Measurements from ENCODE around the gene MLANA.
A peak's percentile ranks its signal among the peaks of the same experiment; 100 is the strongest.
"Not testable (repeated sequence)": the region's sequence is repeated elsewhere in the genome, so short reads cannot be mapped to it uniquely, and the experiment has no call there.

Gene MLANA

DNA sequence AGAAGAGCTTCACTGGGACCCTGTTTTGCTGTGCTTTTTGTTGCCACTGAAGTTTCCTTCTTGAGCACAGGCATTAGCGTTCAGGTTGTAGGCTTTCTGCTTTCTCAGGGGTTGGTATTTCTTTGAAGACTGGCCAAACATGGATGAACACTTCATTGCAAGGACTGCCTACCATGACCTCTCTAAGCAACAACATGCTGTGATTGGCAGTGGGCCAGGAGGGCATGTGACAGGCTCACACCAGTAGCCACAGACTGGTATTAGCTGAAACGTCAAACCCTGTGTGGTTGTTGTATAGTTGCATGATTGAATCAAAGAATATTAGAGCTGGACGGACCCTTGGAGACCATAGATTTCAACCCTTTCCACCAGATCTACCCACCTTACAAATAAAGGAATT is 20.0 kb upstream of the MLANA start:
- DNase-seq, result no peak

GRCh38 chr9:5871785-5872184 is 18.9 kb upstream of the MLANA start:
- no peak for DNase-seq

DNA sequence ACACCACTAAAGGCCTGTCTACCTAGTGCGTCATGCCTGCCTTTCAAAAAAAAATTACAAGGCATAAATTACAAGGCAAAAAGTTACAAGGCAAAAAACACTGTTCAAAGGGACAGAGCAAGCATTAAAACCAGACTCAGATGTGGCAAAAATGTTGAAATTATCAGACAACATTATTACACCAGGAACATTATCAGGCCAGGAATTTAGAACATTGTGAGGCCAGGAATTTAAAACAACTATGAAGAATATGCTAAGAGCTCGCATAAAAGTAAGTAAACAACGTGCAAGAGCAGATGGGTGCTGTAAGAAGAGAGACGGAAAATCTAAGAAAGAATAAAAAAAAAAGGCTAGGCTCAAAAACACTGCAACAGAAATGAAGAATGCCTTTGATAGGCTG is 18.2 kb upstream of the MLANA start:
- no peak for DNase-seq

DNA sequence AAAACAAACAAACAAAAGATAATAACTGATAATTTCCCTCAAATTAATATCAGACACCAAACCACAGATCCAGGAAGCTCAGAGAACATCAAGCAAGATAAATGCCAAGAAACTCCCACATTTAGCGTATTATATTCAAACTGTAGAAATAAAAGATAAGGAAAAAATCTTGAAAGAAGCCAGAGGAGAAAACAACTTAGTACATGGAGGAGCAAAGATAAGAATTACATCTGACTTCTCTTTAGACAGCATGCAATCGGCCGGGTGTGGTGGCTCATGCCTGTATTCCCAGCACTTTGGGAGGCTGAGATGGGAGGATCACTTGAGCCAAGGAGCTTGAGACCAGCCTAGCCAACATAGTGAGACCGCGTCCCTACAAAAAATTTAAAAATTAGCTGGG is 17.2 kb upstream of the MLANA start:
- no peak for DNase-seq

DNA sequence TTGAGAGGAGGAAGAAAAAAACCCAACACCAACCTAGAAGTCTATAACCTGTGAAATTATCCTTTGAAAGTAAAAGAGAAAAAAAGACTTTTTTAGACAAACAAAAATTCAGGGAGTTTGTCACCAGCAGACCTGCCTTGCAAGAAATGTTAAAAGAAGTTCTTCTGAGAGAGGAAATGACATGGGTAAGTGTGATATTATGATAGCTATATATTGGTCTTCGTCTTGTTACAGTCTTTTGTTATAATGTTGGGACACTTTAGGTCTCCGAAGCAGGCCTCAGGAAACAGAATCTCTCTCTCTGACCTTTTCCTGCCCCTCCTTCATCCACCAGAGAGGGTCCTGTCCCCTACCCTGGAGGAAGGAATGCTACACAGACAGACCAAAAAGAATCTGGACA is 16.6 kb upstream of the MLANA start:
- DNase-seq, result no peak

- DNase-seq, result no peak
These were observed 14.7 kb upstream of the MLANA start for GRCh38 chr9:5876026-5876425.

GRCh38 chr9:5876711-5877110 is 14.0 kb upstream of the MLANA start:
- DNase-seq, result no peak

- no peak for DNase-seq
These were observed 11.1 kb upstream of the MLANA start for GRCh38 chr9:5879419-5880181.

GRCh38 chr9:5882244-5883012 is 8.3 kb upstream of the MLANA start:
- DNase-seq, result not testable (repeated sequence)

- no peak for DNase-seq
These were observed 6.5 kb upstream of the MLANA start for GRCh38 chr9:5884191-5884590.

DNA sequence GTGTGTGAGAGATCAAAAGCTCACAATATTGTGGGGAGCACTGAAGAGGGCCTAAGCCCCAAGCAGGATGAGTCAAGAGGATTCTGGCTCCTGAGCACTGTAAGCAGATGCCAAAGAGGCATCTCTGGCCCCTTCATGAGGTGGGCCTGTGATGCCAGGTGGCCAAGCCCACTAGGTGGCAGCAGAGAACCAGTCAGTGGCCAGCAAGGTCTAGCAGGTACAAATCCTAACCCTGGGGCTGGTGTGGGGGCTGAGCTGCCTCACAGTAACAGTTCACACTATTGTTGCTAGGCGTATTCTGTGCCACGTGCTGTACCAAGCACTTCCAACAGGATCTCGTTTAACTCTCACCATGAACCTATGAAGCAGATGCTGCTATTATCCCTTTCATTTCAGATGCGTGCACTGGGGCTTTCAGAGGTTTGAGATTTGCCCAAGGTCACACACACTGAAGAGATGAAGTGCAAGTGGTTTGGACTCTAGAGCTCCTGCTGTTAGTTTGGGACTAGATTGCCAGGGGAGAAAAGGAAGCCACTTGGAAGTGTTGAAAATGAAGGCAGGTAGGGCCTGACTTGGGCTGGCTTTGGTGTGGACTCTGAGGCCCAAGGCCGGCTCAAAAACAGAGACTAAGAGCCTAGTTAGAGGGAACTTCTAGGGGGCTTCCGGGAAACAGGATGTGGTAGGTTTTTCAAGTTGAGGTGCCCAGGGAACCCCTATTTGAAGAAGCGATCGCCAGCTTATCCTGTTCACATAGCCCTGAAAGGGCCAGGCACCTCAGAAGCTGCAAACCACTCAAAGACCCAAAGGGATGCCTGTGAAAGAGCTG is 4.4 kb upstream of the MLANA start:
- peak; percentile 78 for DNase-seq

DNA sequence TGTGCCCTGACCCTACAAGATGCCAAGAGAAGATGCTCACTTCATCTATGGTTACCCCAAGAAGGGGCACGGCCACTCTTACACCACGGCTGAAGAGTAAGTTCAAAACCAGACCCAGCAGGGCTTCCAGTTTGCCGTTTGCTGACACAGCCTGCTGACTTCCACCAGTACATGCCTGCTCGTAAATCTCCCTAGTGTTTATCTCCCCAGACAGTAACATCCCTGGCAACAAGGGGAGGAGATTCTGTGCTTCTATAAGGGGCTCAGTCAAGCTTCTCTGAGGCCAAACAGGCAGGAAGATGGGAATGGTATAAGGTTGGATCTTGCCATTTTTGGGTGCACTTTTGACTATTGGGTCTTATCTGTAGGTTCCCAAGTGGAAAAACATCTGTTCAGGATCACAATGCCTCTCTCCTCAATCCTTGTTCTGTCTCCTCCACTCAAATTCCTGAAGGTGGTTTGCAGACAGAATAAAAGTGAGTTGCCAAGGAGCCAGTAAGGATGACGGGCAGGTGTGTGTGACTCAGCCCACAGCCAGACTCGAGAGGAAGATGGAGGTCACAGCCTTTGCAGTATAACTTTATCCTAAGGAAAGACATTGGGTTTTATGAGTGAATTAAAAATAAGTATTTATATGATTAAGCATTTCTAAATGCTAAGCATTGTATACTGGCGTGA is 1.9 kb downstream of the MLANA start:
- no peak for DNase-seq

DNA sequence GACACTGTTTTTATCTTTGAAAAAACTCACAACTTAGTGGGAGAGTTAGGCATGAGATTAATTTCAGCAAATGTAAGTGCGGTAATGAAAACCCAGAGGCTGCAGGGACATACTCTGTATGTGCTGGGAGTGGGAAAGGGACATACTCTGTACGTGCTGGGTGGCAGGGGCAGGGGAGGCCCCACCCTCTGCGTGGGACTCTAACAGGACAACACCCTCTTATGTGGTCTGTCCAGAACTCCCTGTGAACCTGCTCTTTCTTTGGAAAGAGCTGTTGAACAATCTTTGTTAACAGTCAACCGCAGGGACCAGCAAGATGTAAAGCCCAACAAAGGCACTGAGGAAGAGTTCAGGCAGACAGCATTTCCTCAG is 2.4 kb downstream of the MLANA start:
- DNase-seq, result no peak

DNA sequence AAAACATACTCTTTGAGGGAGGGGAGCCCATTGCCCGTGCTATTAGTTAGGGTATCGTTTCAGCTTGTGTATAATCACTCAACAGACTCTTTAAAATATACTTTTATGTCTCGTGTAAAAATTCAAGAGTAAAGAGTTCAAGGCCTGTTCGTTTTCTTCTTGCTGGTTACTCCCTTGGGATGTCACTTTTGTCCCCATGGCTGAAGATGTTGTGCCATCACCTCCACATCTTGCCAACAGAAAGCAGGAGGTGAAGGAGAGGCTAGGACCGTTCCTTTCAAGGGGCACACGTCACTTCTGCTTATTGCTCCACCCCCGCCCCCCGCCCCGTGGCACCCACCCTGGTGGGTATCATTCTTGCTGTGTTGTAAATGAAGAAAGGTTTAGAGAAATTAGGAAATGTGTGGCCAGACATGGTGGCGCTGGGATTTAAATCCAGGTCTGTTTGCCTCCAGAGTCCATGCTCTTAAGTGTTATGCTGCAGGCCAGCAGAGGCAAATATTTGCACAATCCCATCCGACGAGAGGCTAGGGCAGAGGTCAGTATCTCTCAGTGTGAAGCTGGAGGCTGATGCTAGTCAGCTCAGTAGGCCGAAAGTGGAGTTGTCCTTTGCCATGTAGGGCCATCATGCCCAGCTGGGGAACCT is 3.0 kb downstream of the MLANA start:
- DNase-seq, result no peak

DNA sequence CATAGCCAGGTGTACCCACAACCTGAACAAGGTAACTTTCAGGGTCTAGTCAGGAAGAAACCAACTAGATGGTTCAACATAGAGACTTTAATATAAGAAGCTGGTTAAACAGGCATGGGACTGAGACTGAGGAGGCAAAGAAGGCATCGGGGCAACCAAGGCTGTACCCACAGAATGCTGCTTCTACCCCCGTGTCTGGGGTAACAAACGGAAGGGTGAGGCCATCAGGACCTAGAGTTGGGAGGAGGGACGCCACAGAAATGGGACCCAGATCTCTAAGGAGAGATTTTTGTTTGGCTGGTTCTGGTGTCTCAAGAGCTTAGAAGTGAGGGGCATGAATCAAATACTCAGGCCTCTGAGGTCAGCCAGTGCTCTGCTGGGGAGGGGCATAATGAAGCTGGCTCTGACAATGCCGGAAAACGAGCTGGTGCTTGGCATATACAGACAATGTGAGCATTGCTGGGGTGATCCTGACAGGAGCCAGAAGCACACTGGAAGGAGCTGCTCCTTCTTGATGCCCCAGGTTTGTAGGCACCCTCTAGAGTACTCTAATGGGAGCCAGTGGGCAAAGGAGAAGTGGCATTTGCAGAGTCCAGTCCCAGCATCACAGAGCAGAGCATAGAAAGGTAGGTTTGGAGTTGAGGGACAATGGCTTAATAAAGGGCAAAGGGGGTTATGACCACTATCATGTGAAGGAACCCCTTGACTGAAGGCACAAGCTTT is 3.7 kb downstream of the MLANA start:
- DNase-seq, result no peak

DNA sequence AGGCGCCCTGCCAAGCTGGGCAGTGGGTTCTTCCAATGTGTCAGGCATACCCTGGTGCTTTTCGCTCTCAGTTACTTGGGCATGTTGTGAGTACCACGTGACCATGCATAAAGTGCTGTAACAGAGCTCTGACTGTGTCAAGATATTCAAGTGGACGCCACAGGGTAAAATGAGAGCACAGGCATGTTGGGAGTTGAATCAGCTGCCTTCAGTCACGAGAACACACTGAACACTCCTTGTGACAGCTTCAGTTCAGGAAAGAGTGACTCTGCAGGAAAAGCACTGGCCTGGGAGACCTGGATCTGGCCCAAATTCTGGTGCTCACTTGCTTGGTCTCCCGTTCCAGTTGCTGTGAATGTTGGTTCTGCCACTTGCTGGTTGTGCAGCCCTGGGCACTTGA is 5.1 kb downstream of the MLANA start:
- no peak for DNase-seq

GRCh38 chr9:5896863-5897262 is 6.2 kb downstream of the MLANA start:
- DNase-seq, result no peak

DNA sequence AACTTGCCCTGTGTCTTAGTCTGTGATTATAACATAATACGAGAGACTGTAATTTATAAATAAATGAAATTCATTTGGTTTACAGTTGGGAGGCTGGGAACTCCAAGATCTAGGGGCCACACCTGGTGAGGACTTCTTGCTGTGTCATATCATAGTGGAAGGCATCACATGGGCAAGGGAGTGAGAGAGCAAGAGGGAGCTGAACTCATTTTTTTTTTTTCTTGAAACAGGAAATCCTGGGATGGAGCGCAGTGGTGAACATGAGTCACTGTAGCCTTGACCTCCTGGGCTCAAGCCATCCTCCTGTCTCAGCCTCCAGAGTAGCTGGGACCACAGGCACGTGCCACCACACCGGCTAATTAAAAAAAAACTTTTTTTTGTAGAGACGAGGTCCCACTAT is 7.2 kb downstream of the MLANA start:
- DNase-seq, result no peak

DNA sequence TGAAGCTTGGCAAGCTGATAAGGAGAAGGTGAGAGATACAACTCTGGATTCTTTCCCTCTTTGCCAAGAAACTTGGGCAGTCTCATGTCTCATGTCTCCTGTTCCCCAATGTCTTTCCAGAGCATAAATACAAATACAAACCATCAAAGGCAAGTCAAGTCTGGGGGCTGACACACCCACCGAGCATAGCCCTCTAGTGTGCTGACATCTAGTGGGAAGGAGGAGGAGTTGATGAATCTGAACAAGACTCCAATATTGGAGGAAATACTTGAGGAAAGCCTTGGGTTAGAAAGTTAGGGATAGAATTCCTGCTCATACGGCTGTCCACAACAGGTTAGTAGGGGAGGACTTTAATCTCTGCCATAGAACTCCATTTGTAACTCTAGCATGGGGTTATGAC is 8.6 kb downstream of the MLANA start:
- no peak for DNase-seq

- DNase-seq, result no peak
These were observed 9.9 kb downstream of the MLANA start for GRCh38 chr9:5900622-5901021.

DNA sequence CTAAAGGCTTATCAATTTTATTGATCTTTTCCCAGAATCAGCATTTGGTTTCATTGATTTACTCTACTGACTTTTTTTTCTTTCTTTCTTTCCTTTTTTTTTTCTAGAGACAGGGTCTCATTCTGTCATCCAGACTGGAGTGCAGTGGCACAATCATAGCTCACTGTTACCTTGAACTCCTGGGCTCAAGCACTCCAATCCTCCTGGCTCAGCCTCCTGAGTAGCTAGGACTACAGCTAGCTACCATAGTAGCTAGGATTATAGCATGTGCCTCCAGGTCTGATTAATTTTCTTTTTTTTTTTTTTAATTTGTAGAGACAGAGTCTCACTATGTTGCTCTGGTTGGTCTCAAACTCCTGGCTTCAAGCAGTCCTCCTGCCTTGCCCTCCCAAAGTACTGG is 11.7 kb downstream of the MLANA start:
- DNase-seq, result no peak

- no peak for DNase-seq
These were observed 18.2 kb downstream of the MLANA start for GRCh38 chr9:5908918-5909317.
